PFSK-1 (cell line): ENCODE measurements around the gene TIAM2.

Source experiments
- FOXP2 ChIP-seq: optimal IDR thresholded peaks from 2 replicates; pipeline ENCODE3; 2011; ENCODE audit warnings: borderline replicate concordance, control low read depth, inconsistent platforms; ENCODE audit not compliant: insufficient read depth; ENCODE audit errors: extremely low read length, extremely low read depth
- POLR2AphosphoS5 ChIP-seq: IDR thresholded peaks from 2 replicates; pipeline ENCODE4 v1.6.1; 2012; ENCODE audit warnings: low read depth, mild to moderate bottlenecking, control low read depth, low read length, moderate library complexity
- SIN3A ChIP-seq: IDR thresholded peaks from 2 replicates; pipeline ENCODE4 v1.6.1; 2012; ENCODE audit warnings: mild to moderate bottlenecking, low read length, moderate library complexity, borderline replicate concordance; ENCODE audit not compliant: insufficient read depth
- TAF1 ChIP-seq: IDR thresholded peaks from 2 replicates; pipeline ENCODE4 v1.6.1; 2012; ENCODE audit warnings: low read length, control low read depth, borderline replicate concordance; ENCODE audit not compliant: insufficient read depth
- TF ChIP-seq, protein P1 (sequence below), 2 experiments: IDR thresholded peaks; 2 replicates each; pipeline versions ENCODE4 v1.6.1 to v1.8.0; 2011 to 2012; ENCODE audit warnings: low read depth in 2 of 2, low read length in 2 of 2, control low read depth in 1 of 2, inconsistent platforms in 1 of 2, mild to moderate bottlenecking in 1 of 2, moderate library complexity in 1 of 2; ENCODE audit not compliant: insufficient read depth in 1 of 2

The TIAM2 gene

DNA sequence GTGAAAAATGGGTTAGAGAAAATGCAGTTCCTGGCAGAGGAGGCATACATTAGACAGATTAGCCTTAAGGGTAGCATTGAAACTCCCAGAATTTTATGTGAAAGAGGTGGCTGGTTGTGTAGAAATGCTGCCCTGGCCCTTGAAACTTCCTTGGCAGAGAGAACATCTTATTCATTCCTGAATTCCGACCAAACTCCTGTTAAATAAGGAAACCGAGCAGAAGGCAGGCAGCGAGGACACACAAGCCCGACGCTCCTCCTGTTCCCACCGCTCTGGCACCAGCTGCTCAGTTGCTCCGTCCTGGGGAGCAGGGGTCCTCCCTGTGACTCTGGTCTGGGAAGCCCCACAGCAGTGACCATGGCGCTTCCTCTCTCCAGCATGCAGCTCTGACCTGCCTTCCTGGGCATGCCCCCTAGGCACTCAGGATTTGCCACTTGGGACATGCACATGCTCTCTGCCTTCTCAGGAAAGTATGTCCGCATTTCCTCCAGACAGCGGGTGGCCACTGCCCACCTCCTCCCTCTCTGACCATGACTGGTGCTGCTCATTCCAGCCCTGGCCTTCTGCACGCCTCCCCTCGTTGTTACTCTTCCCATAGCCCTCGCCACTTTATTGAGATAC, 233.5 kb downstream of the TIAM2 start:
- no peak for TF ChIP-seq POLR2AphosphoS5

DNA sequence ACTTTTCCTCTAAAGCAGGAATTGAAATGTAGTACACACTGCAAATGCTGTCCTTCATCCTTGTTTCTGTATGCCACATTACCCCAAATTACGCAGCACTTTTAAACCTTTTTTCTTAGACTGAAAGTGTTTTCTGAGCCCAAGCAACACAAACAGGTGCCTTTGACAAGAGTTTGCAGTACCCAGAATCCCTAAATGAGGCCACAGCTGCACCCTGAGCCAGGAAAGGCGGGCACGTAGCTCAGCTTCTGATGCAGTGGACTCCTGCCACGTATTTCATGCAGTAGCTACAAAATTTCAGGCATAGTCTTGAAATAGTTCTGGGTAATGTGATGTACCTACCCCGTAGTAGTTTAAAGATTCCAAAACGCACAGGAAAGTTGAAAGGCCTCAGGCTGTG, 237.7 kb downstream of the TIAM2 start:
- TF ChIP-seq SIN3A (no peak), TAF1 (no peak), POLR2AphosphoS5 (no peak), FOXP2 (no peak)
- TF ChIP-seq, protein P1, sequence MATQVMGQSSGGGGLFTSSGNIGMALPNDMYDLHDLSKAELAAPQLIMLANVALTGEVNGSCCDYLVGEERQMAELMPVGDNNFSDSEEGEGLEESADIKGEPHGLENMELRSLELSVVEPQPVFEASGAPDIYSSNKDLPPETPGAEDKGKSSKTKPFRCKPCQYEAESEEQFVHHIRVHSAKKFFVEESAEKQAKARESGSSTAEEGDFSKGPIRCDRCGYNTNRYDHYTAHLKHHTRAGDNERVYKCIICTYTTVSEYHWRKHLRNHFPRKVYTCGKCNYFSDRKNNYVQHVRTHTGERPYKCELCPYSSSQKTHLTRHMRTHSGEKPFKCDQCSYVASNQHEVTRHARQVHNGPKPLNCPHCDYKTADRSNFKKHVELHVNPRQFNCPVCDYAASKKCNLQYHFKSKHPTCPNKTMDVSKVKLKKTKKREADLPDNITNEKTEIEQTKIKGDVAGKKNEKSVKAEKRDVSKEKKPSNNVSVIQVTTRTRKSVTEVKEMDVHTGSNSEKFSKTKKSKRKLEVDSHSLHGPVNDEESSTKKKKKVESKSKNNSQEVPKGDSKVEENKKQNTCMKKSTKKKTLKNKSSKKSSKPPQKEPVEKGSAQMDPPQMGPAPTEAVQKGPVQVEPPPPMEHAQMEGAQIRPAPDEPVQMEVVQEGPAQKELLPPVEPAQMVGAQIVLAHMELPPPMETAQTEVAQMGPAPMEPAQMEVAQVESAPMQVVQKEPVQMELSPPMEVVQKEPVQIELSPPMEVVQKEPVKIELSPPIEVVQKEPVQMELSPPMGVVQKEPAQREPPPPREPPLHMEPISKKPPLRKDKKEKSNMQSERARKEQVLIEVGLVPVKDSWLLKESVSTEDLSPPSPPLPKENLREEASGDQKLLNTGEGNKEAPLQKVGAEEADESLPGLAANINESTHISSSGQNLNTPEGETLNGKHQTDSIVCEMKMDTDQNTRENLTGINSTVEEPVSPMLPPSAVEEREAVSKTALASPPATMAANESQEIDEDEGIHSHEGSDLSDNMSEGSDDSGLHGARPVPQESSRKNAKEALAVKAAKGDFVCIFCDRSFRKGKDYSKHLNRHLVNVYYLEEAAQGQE (IDR thresholded peaks at IDR 0.05; ENCODE audit: insufficient read depth in 1 of 2, low read depth in 2 of 2, low read length in 2 of 2): no peak

DNA sequence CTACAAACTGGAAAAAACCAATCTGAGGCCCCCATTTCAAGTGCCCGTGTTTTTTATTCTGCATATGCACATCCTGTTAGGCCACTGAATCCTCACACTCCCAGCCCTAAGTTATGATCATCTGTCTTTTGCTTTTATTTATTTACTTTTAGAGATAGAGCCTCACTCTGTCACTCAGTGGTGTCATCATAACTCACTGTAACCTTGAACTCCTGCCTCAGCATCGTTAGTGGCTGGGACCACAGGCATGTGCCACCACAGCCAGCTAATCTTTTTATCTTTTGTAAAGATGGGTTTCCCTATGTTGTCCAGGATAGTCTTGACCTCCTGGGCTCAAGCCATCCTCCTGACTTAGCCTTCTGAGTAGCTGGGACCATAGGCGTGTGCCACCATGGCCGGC, 239.1 kb downstream of the TIAM2 start:
- TF ChIP-seq, protein P1 (IDR thresholded peaks at IDR 0.05; ENCODE audit: insufficient read depth in 1 of 2, low read depth in 2 of 2, low read length in 2 of 2): no peak

DNA sequence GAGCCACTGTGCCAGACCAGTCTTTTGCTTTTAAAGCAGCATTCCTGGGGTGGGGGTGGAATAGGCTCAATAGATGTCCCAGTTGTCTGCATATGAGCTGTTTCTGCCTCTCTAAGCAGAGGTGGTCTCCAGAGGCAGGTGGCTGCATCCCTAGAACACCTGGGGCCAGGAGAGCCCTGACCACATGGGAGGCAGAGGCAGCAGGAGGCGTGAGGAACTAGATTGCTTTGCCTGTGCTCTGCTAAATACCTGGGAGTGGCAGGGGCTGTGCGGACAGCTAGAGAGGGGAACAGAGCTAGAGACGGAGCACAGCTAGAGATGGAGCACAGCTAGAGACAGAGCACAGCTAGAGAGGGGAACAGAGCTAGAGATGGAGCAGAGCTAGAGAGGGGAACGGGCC, 239.6 kb downstream of the TIAM2 start:
- no peak for TF ChIP-seq TAF1
- TF ChIP-seq FOXP2: no peak
- TF ChIP-seq, protein P1 (IDR thresholded peaks at IDR 0.05; ENCODE audit: insufficient read depth in 1 of 2, low read depth in 2 of 2, low read length in 2 of 2): no peak

DNA sequence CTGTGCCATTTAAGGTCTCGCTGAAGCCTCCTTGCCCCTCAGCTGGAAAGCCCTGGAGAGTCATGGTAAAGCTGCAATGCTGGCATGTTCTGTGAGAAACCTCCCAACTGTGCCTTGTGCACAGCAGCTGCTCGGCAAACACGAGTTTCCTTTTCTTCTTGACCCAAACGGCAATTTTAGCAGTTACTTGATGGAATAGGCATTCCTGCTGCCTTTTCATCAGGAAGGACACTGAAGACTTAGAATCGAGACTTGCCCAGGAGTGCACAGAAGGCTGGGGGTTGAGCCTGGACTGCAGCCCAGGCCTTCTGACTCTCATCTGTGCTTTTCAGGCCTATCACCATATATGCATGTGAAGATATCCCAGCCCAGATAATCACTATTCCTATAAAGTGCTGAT, 240.0 kb downstream of the TIAM2 start:
- TF ChIP-seq FOXP2 (no peak), TAF1 (no peak), SIN3A (no peak), POLR2AphosphoS5 (no peak)
- TF ChIP-seq, protein P1 (IDR thresholded peaks at IDR 0.05; ENCODE audit: insufficient read depth in 1 of 2, low read depth in 2 of 2, low read length in 2 of 2): no peak

DNA sequence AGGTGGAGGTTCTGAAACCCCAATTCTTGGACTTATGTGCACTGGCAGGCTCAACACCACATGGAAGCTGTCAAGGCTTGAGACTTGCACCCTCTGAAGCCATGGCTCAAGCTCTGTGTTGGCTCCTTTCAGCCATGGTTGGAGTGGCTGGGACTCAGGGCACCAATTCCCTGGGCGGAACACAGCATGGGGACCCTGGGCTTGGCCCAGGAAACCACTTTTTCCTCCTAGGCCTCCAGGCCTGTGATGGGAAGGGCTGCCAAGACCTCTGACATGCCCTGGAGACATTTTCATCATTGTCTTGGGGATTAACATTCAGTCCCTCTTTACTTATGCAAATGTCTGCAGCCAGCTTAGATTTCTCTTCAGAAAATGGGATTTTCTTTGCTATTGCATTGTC, 242.5 kb downstream of the TIAM2 start:
- TF ChIP-seq FOXP2: no peak
- TF ChIP-seq, protein P1 (IDR thresholded peaks at IDR 0.05; ENCODE audit: insufficient read depth in 1 of 2, low read depth in 2 of 2, low read length in 2 of 2): no peak
- TF ChIP-seq TAF1: no peak
- TF ChIP-seq SIN3A: no peak
- TF ChIP-seq POLR2AphosphoS5: no peak
